IMR-90 (cell line): Measurements from ENCODE around the gene KCNQ2. TPM values are rescaled to one million over a fixed set of nuclear protein-coding genes. Genes with fewer than 3 reads are reported as not detected.

ENCODE experiments used
- ATAC-seq: fragments of 200-7000 bp; cut with Tn5 transposase; 2 replicates; pipeline ENCODE4 v1.9.1; 2020; ENCODE audit warnings: low read depth, mild to moderate bottlenecking, moderate library complexity
- BruUV-seq: library from RNA; stranded (reverse); fragments of 400-500 nt; replicated peaks from 2 replicates; lab custom pipeline; 2021; lab: Mats Ljungman, UMichigan
- CTCF ChIA-PET: fragments of 300-600 bp; formaldehyde crosslinking; extraction: SDS; loops from one replicate; lab custom pipeline; 2021; ENCODE audit warnings: antibody characterized with exemption; lab: Yijun Ruan, JAX
- POLR2A ChIA-PET: fragments of 300-600 bp; sonication (Branson Sonifier 250); formaldehyde crosslinking; loops from one replicate; lab custom pipeline; 2022; ENCODE audit warnings: antibody characterized with exemption; ENCODE audit not compliant: unreplicated experiment; lab: Charles Lee
- DNase-seq: peaks from one replicate; pipeline ENCODE4 v3.0.0; 2013
- H2AFZ ChIP-seq: replicated peaks from 2 replicates; pipeline ENCODE3; 2013; ENCODE audit warnings: low read length, mild to moderate bottlenecking; ENCODE audit not compliant: poor library complexity
- H2AK5ac ChIP-seq: 2 replicates; pipeline ENCODE4 v1.6.1; 2013; ENCODE audit warnings: low read depth, low read length, inconsistent platforms
- H2AK9ac ChIP-seq: replicated peaks from 2 replicates; pipeline ENCODE3; 2013; ENCODE audit warnings: mild to moderate bottlenecking, low read depth, low read length, moderate library complexity; ENCODE audit not compliant: poor library complexity
- H2BK120ac ChIP-seq: 2 replicates; pipeline ENCODE4 v1.6.1; 2013; ENCODE audit warnings: low read depth, low read length, inconsistent platforms
- H2BK15ac ChIP-seq: 3 replicates; pipeline ENCODE4 v1.6.1; 2013; ENCODE audit warnings: low read depth, low read length, inconsistent platforms
- H2BK20ac ChIP-seq: 2 replicates; pipeline ENCODE4 v1.6.1; 2013; ENCODE audit warnings: low read depth, mild to moderate bottlenecking, inconsistent platforms, low read length, moderate library complexity
- H2BK5ac ChIP-seq: 2 replicates; pipeline ENCODE4 v1.6.1; 2013; ENCODE audit warnings: mild to moderate bottlenecking, low read depth, low read length, inconsistent platforms; ENCODE audit not compliant: poor library complexity, severe bottlenecking
- H3K14ac ChIP-seq: replicated peaks from 2 replicates; pipeline ENCODE4 v1.6.1; 2013; ENCODE audit warnings: low read depth, low read length, inconsistent platforms
- H3K18ac ChIP-seq: 2 replicates; pipeline ENCODE4 v1.6.1; 2013; ENCODE audit warnings: low read depth, low read length, control low read depth
- H3K23ac ChIP-seq: 2 replicates; pipeline ENCODE4 v1.6.1; 2013; ENCODE audit warnings: low read depth, low read length, inconsistent platforms
- H3K27ac ChIP-seq: 2 replicates; pipeline ENCODE4 v1.5.1; 2013; ENCODE audit warnings: mild to moderate bottlenecking, control low read depth, low read length; ENCODE audit not compliant: insufficient read depth
- H3K27me3 ChIP-seq: 2 replicates; pipeline ENCODE4 v1.6.1; 2013; ENCODE audit warnings: low read length; ENCODE audit not compliant: control insufficient read depth, insufficient read depth
- H3K36me3 ChIP-seq: 2 replicates; pipeline ENCODE4 v1.6.1; 2013; ENCODE audit warnings: low read length, mixed read lengths; ENCODE audit not compliant: control insufficient read depth, insufficient read depth
- H3K4ac ChIP-seq: 2 replicates; pipeline ENCODE4 v1.6.1; 2013; ENCODE audit warnings: low read depth, low read length, inconsistent platforms
- H3K4me1 ChIP-seq: 2 replicates; pipeline ENCODE4 v1.6.1; 2013; ENCODE audit warnings: low read length, mixed read lengths; ENCODE audit not compliant: control insufficient read depth, insufficient read depth
- H3K4me2 ChIP-seq: 2 replicates; pipeline ENCODE4 v1.6.1; 2013; ENCODE audit warnings: low read depth, mild to moderate bottlenecking, control low read depth, low read length, moderate library complexity
- H3K4me3 ChIP-seq: 2 replicates; pipeline ENCODE4 v1.5.1; 2013; ENCODE audit warnings: low read depth, mild to moderate bottlenecking, control low read depth, low read length, moderate library complexity; ENCODE audit not compliant: insufficient read depth
- H3K56ac ChIP-seq: 2 replicates; pipeline ENCODE4 v1.6.1; 2013; ENCODE audit warnings: low read length, inconsistent platforms; ENCODE audit not compliant: insufficient read depth; ENCODE audit errors: extremely low read depth
- H3K79me1 ChIP-seq, 2 experiments: 2 replicates each; pipeline ENCODE4 v1.6.1; 2013; ENCODE audit warnings: low read length in 2 of 2, inconsistent platforms in 1 of 2, low read depth in 1 of 2
- H3K9ac ChIP-seq: 2 replicates; pipeline ENCODE4 v1.6.1; 2013; ENCODE audit warnings: low read depth, low read length, control low read depth
- H3K9me1 ChIP-seq: 2 replicates; pipeline ENCODE4 v1.6.1; 2013; ENCODE audit warnings: low read length, inconsistent platforms; ENCODE audit not compliant: insufficient read depth
- H3K9me3 ChIP-seq: 2 replicates; pipeline ENCODE4 v1.6.1; 2013; ENCODE audit warnings: low read length; ENCODE audit not compliant: control insufficient read depth, insufficient read depth
- H4K20me1 ChIP-seq: 2 replicates; pipeline ENCODE4 v1.6.1; 2013; ENCODE audit warnings: low read length, inconsistent platforms; ENCODE audit not compliant: insufficient read depth
- H4K5ac ChIP-seq: 2 replicates; pipeline ENCODE4 v1.6.1; 2013; ENCODE audit warnings: mild to moderate bottlenecking, low read depth, low read length, control low read depth
- H4K8ac ChIP-seq, 2 experiments: 2 replicates each; pipeline ENCODE4 v1.6.1; 2013; ENCODE audit warnings: low read depth in 2 of 2, low read length in 2 of 2, control low read depth in 1 of 2, inconsistent platforms in 1 of 2
- H4K91ac ChIP-seq: 2 replicates; pipeline ENCODE4 v1.6.1; 2013; ENCODE audit warnings: low read depth, low read length, inconsistent platforms; ENCODE audit not compliant: insufficient read depth
- BHLHE40 ChIP-seq: fragments of 150-350 bp; IDR thresholded peaks from 2 replicates; pipeline ENCODE4 v1.6.1; 2016; ENCODE audit warnings: mild to moderate bottlenecking, low read depth, low read length
- CEBPB ChIP-seq: IDR thresholded peaks from 2 replicates; pipeline ENCODE4 v1.6.1; 2012; ENCODE audit warnings: low read depth, low read length, improper control_type of control experiment
- CHD1 ChIP-seq: IDR thresholded peaks from 2 replicates; pipeline ENCODE4 v1.6.1; 2012; ENCODE audit warnings: low read depth, low read length, improper control_type of control experiment
- CTCF ChIP-seq: conservative IDR thresholded peaks from 2 replicates; pipeline ENCODE4 v1.5.1; 2012; ENCODE audit warnings: mild to moderate bottlenecking, low read depth, low read length, improper control_type of control experiment
- ELK1 ChIP-seq: fragments of 150-350 bp; IDR thresholded peaks from 2 replicates; pipeline ENCODE4 v1.6.1; 2016; ENCODE audit warnings: low read depth, mild to moderate bottlenecking, low read length, moderate library complexity, borderline replicate concordance
- FOS ChIP-seq: fragments of 150-350 bp; IDR thresholded peaks from 2 replicates; pipeline ENCODE4 v1.6.1; 2016; ENCODE audit warnings: low read depth, low read length
- MAFK ChIP-seq: IDR thresholded peaks from 2 replicates; pipeline ENCODE4 v1.6.1; 2012; ENCODE audit warnings: low read depth, low read length, improper control_type of control experiment
- MAZ ChIP-seq: IDR thresholded peaks from 2 replicates; pipeline ENCODE4 v1.6.1; 2012; ENCODE audit warnings: low read depth, mild to moderate bottlenecking, low read length, improper control_type of control experiment, moderate library complexity, borderline replicate concordance
- MXI1 ChIP-seq: IDR thresholded peaks from 2 replicates; pipeline ENCODE4 v1.6.1; 2012; ENCODE audit warnings: low read depth, mild to moderate bottlenecking, low read length, moderate library complexity, borderline replicate concordance
- NFE2L2 ChIP-seq: fragments of 150-350 bp; IDR thresholded peaks from 2 replicates; pipeline ENCODE4 v1.6.1; 2016; ENCODE audit warnings: low read depth, mild to moderate bottlenecking, low read length
- POLR2A ChIP-seq: IDR thresholded peaks from 2 replicates; pipeline ENCODE4 v1.6.1; 2012; ENCODE audit warnings: mild to moderate bottlenecking, low read depth, low read length
- RAD21 ChIP-seq: IDR thresholded peaks from 2 replicates; pipeline ENCODE4 v1.6.1; 2012; ENCODE audit warnings: low read length, improper control_type of control experiment
- RCOR1 ChIP-seq: IDR thresholded peaks from 2 replicates; pipeline ENCODE4 v1.6.1; 2012; ENCODE audit warnings: mild to moderate bottlenecking, low read length, improper control_type of control experiment; ENCODE audit not compliant: insufficient replicate concordance
- RFX5 ChIP-seq: IDR thresholded peaks from 2 replicates; pipeline ENCODE4 v1.8.0; 2012; ENCODE audit warnings: low read depth, mild to moderate bottlenecking, low read length, moderate library complexity
- SMC3 ChIP-seq: fragments of 150-350 bp; IDR thresholded peaks from 2 replicates; pipeline ENCODE4 v1.6.1; 2016; ENCODE audit warnings: low read depth, mild to moderate bottlenecking, antibody characterized with exemption, low read length, moderate library complexity
- USF2 ChIP-seq: fragments of 150-350 bp; IDR thresholded peaks from 2 replicates; pipeline ENCODE4 v1.6.1; 2017; ENCODE audit warnings: mild to moderate bottlenecking, antibody characterized with exemption, low read length, low read depth
- WGBS, 2 experiments: methylation state at CpG; one replicate each; pipeline versions ENCODE4 v1.1.5 to v1.1.7; 2013; ENCODE audit warnings: missing lambda C conversion rate in 2 of 2; ENCODE audit not compliant: insufficient read length in 1 of 2; ENCODE audit errors: extremely low coverage in 2 of 2; 5-methylcytosine and 5-hydroxymethylcytosine counted together
- dilution Hi-C: fragments of 300-500 bp; cut with HindIII; formaldehyde crosslinking; loops from one replicate; pipeline ENCODE4 v1.14.3; 2018; ENCODE audit warnings: low sequenced_read_pairs; ENCODE audit not compliant: unreplicated experiment
- in situ Hi-C: fragments of 300-500 bp; cut with MboI; formaldehyde crosslinking; loops from 3 replicates; pipeline ENCODE4 v1.14.3; 2019; ENCODE audit warnings: low sequenced_read_pairs, inconsistent platforms, mixed read lengths
- intact Hi-C: fragments of 100-400 bp; cut with micrococcal nuclease; formaldehyde crosslinking; loops from 2 replicates; pipeline ENCODE4 v1.10.0; 2022
- polyA plus RNA-seq, 3 experiments: library from polyadenylated mRNA; depleted of rRNA; stranded (reverse); fragments of >200 nt; gene quantifications; 2 replicates each; pipeline ENCODE4 v1.2.3, GENCODE V29; 2012; ENCODE audit warnings: low replicate concordance in 1 of 3
- total RNA-seq: library from RNA; depleted of rRNA; stranded (reverse); fragments of >200 nt; gene quantifications from 2 replicates; pipeline ENCODE4 v1.2.3, GENCODE V29; 2012

The KCNQ2 gene
- total and polyA plus RNA-seq, 2 of the 4 experiments (the other 2 are of a cell fraction), result 0.02 TPM; not detected in 1

- Histone ChIP-seq H3K23ac (no peak overlapping the region), H3K18ac (no peak overlapping the region), H3K27ac (no peak overlapping the region), H2AK9ac (no peak overlapping the region), H4K5ac (no peak overlapping the region), H3K79me1 (no peaks in the 10 kb centered on the region), H2BK5ac (no peak overlapping the region), H3K56ac (no peak overlapping the region), H3K9me3 (no peaks in the 10 kb centered on the region), H3K36me3 (no peaks in the 10 kb centered on the region), H3K4ac (no peak overlapping the region), H3K4me2 (no peak overlapping the region), H2BK120ac (no peak overlapping the region), H2AFZ (no peak overlapping the region), H2AK5ac (no peak overlapping the region), H2BK20ac (no peak overlapping the region), H3K9me1 (no peaks in the 10 kb centered on the region), H4K8ac (no peak overlapping the region), H3K27me3 (peaks cover 21% of the 10 kb centered on the region), H2BK15ac (no peak overlapping the region), H3K9ac (no peak overlapping the region), H3K4me1 (no peaks in the 10 kb centered on the region), H3K14ac (no peak overlapping the region), H4K91ac (no peak overlapping the region), H3K4me3 (no peak overlapping the region), H4K20me1 (no peaks in the 10 kb centered on the region)
- DNase-seq (no peak), ATAC-seq (no peak)
- in situ Hi-C loops (no loop called here), dilution Hi-C loops (no loop called here), intact Hi-C loops (no loop called here)
- ChIA-PET POLR2A (no interaction called here), CTCF (no interaction called here)
- 67% methylated on average over 15 of the region's 21 CpGs; no CpG with 5 or more reads in 1 of the 2 experiments for WGBS, 2 experiments
- no TSS peak for BruUV-seq
- TF ChIP-seq RCOR1 (no peak), MAZ (no peak), FOS (no peak), MXI1 (no peak), MAFK (no peak), CTCF (no peak), BHLHE40 (no peak), NFE2L2 (no peak), RFX5 (no peak), USF2 (no peak), CEBPB (no peak), SMC3 (no peak), RAD21 (no peak), ELK1 (no peak), POLR2A (no peak), CHD1 (no peak)
Measured at GRCh38 chr20:63408684-63409046, 63.8 kb downstream of the KCNQ2 start.
